ENCODE data around the gene INPP5J.

- TF ChIP-seq CTCF (IDR thresholded peaks at IDR 0.05; ENCODE audit: low read depth, low read length, poor library complexity, severe bottlenecking) (no peak), EZH2phosphoT487 (IDR thresholded peaks at IDR 0.05; ENCODE audit: borderline replicate concordance, low read length) (no peak)
Measured at GRCh38 chr22:31104869-31105268, 17.9 kb upstream of the INPP5J start.
